GM23248 (cell line): Measurements from ENCODE around the gene NYAP2.

ENCODE experiments used
- EZH2 ChIP-seq: fragments of 200-600 bp; sonication (generic); IDR thresholded peaks from 2 replicates; pipeline ENCODE4 v1.6.1; 2018; ENCODE audit warnings: antibody characterized with exemption, mild to moderate bottlenecking; ENCODE audit not compliant: insufficient read depth, poor library complexity, severe bottlenecking
- EZH2phosphoT487 ChIP-seq: fragments of 200-600 bp; sonication (generic); IDR thresholded peaks from 2 replicates; pipeline ENCODE4 v1.6.1; 2018; ENCODE audit warnings: antibody characterized with exemption, moderate library complexity, mild to moderate bottlenecking, low read depth; ENCODE audit not compliant: insufficient read depth

DNA sequence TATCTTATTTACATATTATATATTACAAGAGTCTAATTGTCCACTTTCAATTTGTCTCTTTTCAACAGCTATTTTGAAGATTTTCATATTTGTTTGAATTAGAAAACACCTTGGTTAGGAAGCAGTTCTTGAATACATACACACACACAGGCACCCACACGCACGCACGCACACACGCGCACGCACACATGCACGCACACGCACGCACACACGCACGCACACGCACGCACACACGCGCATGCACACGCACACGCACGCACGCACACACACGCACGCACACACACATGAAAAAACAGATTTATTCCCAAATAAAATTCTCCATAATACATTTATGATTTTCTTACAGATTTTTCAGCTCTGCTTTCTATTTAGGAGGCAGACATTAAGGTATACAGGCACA is 220.7 kb downstream of the NYAP2 start:
- TF ChIP-seq EZH2phosphoT487 (no peak), EZH2 (no peak)
